RWPE1 (cell line): ENCODE results near the gene DYRK2.

Experiments used
- CTCF ChIA-PET: fragments of 350-600 bp; sonication (Branson Sonifier 250); formaldehyde crosslinking; extraction: SDS; loops from one replicate; lab custom pipeline; 2021; lab: Yijun Ruan, JAX
- POLR2A ChIA-PET: fragments of 400-600 bp; formaldehyde crosslinking; extraction: SDS; loops from one replicate; lab custom pipeline; 2020; ENCODE audit warnings: antibody characterized with exemption; ENCODE audit not compliant: low non-redundant PET; lab: Yijun Ruan, JAX
- DNase-seq: peaks from one replicate; pipeline ENCODE4 v3.0.0; 2012; ENCODE audit warnings: low spot score
- H3K27ac ChIP-seq: fragments of 450-650 bp; 2 replicates; pipeline ENCODE4 v1.5.1; 2017
- CTCF ChIP-seq: fragments of 450-650 bp; conservative IDR thresholded peaks from 2 replicates; pipeline ENCODE4 v1.5.1; 2017; ENCODE audit warnings: low read depth, mild to moderate bottlenecking

Gene DYRK2

GRCh38 chr12:67618303-67618702, 30.2 kb upstream of the DYRK2 start:
- no peak for TF ChIP-seq CTCF
- CTCF ChIA-PET = interaction anchor here (0.6 to 0.7 kb wide), 2 partner anchors 11 to 410 kb away, joined by 3 to 6 read pairs; no protein-coding TSS in a partner anchor
- no peak overlapping the region for H3K27ac ChIP-seq
- no peak for DNase-seq
- POLR2A ChIA-PET = no interaction called here

- ChIA-PET POLR2A (no interaction called here), CTCF (interaction anchor here (0.9 kb wide), 1 partner anchor 37 kb away, joined by 3 read pairs; no protein-coding TSS in a partner anchor)
- no peak overlapping the region for H3K27ac ChIP-seq
- no peak for DNase-seq
- no peak for TF ChIP-seq CTCF
These were observed 27.4 kb upstream of the DYRK2 start for GRCh38 chr12:67621112-67621511.

- POLR2A ChIA-PET = no interaction called here
These were observed 26.6 kb upstream of the DYRK2 start for GRCh38 chr12:67621926-67622325.

DNA sequence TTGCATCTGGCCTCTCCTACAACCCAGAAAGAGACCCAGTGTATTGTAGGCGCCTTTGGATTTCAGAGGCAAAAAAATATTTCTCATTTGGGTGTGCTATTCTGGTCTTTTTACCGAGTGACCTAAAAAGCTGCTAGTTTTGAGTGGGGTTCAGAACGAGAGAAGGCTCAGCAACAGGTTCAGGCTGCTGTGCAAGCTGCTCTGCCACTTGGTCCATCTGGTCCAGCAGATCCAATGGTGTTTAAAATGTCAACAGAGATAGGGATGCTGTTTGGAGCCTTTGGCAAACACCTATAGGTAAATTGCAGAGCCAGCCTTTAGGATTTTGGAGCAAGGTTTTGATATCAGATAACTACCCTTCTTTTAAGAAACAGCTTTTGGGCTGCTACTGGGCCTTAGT, 25.3 kb upstream of the DYRK2 start:
- H3K27ac ChIP-seq = no peak overlapping the region
- no peak for DNase-seq
- TF ChIP-seq CTCF = no peak
- ChIA-PET POLR2A (no interaction called here), CTCF (interaction anchor here (0.6 kb wide), 1 partner anchor 44 kb away, joined by 10 read pairs; no protein-coding TSS in a partner anchor)

More at GRCh38 chr12:67621926-67622325, 26.6 kb upstream of the DYRK2 start:
- no peak for DNase-seq
- CTCF ChIA-PET = no interaction called here
- no peak overlapping the region for H3K27ac ChIP-seq
- no peak for TF ChIP-seq CTCF

- ChIA-PET POLR2A (no interaction called here), CTCF (interaction anchor here (0.6 kb wide), 1 partner anchor 11 kb away, joined by 3 read pairs; no protein-coding TSS in a partner anchor)
- no peak for TF ChIP-seq CTCF
- H3K27ac ChIP-seq = no peak overlapping the region
- no peak for DNase-seq
These were observed 24.2 kb upstream of the DYRK2 start for GRCh38 chr12:67624355-67624754.

DNA sequence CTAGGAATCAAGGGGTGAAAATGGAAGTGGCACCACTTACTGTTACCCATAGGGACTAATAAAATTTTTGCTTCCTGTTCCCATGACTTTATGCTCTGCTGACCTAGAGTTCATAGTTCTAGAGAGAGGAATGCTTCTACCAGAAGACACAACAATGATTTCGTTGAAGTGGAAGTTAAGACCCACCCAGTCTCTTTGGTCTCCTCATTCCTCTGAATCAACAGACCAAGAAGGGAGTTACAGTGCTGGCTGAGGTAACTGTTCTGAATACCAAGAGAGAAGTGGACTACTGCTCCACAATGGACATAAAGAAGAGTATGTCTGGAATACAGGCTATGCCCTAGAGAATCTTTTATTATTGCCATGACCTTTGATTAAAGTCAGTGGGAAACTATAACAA, 23.5 kb upstream of the DYRK2 start:
- TF ChIP-seq CTCF = no peak
- no peak overlapping the region for H3K27ac ChIP-seq
- CTCF ChIA-PET = no interaction called here
- DNase-seq = no peak
- POLR2A ChIA-PET = no interaction called here

GRCh38 chr12:67626156-67626555, 22.4 kb upstream of the DYRK2 start:
- ChIA-PET POLR2A (no interaction called here), CTCF (no interaction called here)
- no peak for TF ChIP-seq CTCF
- H3K27ac ChIP-seq = no peak overlapping the region
- DNase-seq = no peak
